ENCODE results near the gene BMAL1. TPM values are rescaled to one million over a fixed set of nuclear protein-coding genes. Genes with fewer than 3 reads are reported as not detected.

BMAL1 gene
- total RNA-seq, 2 experiments from 2014 or later = 36.0 to 41.0 TPM

GRCh38 chr11:13287036-13287435 lies 9.4 kb downstream of the BMAL1 start:
- no peaks in the 10 kb centered on the region for H3K27me3 Mint-ChIP-seq
- no peak for DNase-seq
- peaks cover 17% of the 10 kb centered on the region for H3K36me3 Mint-ChIP-seq (ENCODE audit: low read depth)
- H3K27ac Mint-ChIP-seq = no peak overlapping the region
- peaks cover 78% of the 10 kb centered on the region for H3K4me1 Mint-ChIP-seq
- POLR2A ChIA-PET = interaction anchor here (0.8 to 2.8 kb wide), 8 partner anchors 8 to 51 kb away, joined by 3 to 12 read pairs (median 6); no protein-coding TSS in a partner anchor
- no peak overlapping the region for H3K4me3 Mint-ChIP-seq
- H3K9me3 Mint-ChIP-seq = no peaks in the 10 kb centered on the region
- CTCF ChIA-PET = interaction anchor here (0.8 to 1.0 kb wide), 3 partner anchors 11 to 48 kb away, joined by 3 to 5 read pairs (median 4); no protein-coding TSS in a partner anchor

GRCh38 chr11:13287681-13288080 lies 10.1 kb downstream of the BMAL1 start:
- POLR2A ChIA-PET = interaction anchor here (1.4 to 2.8 kb wide), 4 partner anchors 9 to 14 kb away, joined by 4 to 12 read pairs (median 9); no protein-coding TSS in a partner anchor
- H3K36me3 Mint-ChIP-seq (ENCODE audit: low read depth) = peaks cover 13% of the 10 kb centered on the region
- H3K27ac Mint-ChIP-seq = no peak overlapping the region
- H3K27me3 Mint-ChIP-seq = no peaks in the 10 kb centered on the region
- no peak for DNase-seq
- H3K9me3 Mint-ChIP-seq = no peaks in the 10 kb centered on the region
- H3K4me1 Mint-ChIP-seq = peaks cover 73% of the 10 kb centered on the region
- no peak overlapping the region for H3K4me3 Mint-ChIP-seq
- CTCF ChIA-PET = no interaction called here

GRCh38 chr11:13288375-13289029 lies 10.9 kb downstream of the BMAL1 start:
- H3K4me3 Mint-ChIP-seq = no peak overlapping the region
- H3K36me3 Mint-ChIP-seq (ENCODE audit: low read depth) = peaks cover 13% of the 10 kb centered on the region
- no peak for DNase-seq
- H3K9me3 Mint-ChIP-seq = no peaks in the 10 kb centered on the region
- H3K4me1 Mint-ChIP-seq = peaks cover 74% of the 10 kb centered on the region
- peak overlapping the region; percentile 44 for H3K27ac Mint-ChIP-seq
- H3K27me3 Mint-ChIP-seq = no peaks in the 10 kb centered on the region
- POLR2A ChIA-PET = interaction anchor here (2.8 kb wide), 1 partner anchor 10 kb away, joined by 12 read pairs; no protein-coding TSS in a partner anchor
- CTCF ChIA-PET = interaction anchor here (0.6 kb wide), 1 partner anchor 30 kb away, joined by 4 read pairs; no protein-coding TSS in a partner anchor

DNA sequence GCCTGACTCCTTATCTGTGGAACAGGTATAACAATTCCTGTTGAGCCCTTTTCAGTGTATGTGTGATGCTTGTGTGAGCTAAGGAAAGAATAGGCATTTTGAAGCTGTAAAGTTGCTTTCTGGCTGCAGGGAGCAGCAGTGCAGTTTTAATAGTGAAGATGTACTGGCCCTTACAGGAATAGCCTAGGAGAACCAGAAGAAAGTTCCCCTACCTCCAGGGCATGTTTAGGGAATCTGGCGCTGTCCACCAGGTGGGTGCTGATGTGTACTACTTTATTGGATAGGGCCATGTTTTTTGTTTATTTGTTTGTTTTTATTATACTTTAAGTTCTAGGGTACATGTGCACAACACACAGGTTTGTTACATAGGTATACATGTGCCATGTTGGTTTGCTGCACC lies 11.5 kb downstream of the BMAL1 start:
- POLR2A ChIA-PET = no interaction called here
- Mint-ChIP-seq H3K9me3 (no peaks in the 10 kb centered on the region), H3K27me3 (no peaks in the 10 kb centered on the region), H3K36me3 (ENCODE audit: low read depth) (peaks cover 13% of the 10 kb centered on the region), H3K4me3 (no peak overlapping the region), H3K27ac (no peak overlapping the region), H3K4me1 (peaks cover 73% of the 10 kb centered on the region)
- CTCF ChIA-PET = interaction anchor here (0.6 kb wide), 1 partner anchor 30 kb away, joined by 4 read pairs; no protein-coding TSS in a partner anchor
- DNase-seq = no peak

- Mint-ChIP-seq H3K27ac (no peak overlapping the region), H3K9me3 (no peaks in the 10 kb centered on the region), H3K4me1 (peaks cover 75% of the 10 kb centered on the region), H3K4me3 (no peak overlapping the region), H3K36me3 (ENCODE audit: low read depth) (peaks cover 8% of the 10 kb centered on the region), H3K27me3 (no peaks in the 10 kb centered on the region)
- CTCF ChIA-PET = no interaction called here
- POLR2A ChIA-PET = interaction anchor here (0.9 to 2.3 kb wide), 3 partner anchors 8 to 14 kb away, joined by 4 to 10 read pairs (median 4); no protein-coding TSS in a partner anchor
- DNase-seq = no peak
Measured at GRCh38 chr11:13290221-13290980, 12.8 kb downstream of the BMAL1 start.

DNA sequence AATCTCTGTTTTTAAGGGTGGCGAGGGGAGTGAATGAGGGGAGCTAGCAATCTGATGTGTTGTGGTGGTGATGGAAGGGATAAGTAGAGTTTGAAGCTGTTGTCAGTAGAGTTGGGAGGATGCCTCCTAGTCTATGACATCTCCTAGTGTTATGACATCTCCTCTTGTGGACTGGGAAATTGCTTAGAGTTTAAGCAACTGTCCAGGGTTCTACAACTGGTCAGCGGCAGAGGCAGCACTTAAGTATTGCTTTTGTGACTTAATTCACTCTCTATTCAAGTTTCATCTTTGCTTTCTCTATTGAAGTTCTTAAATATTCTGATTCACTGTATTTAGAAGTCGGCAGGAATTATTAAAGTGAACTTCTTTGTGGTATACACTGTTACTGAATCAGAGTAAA lies 13.8 kb downstream of the BMAL1 start:
- no peak for DNase-seq
- Mint-ChIP-seq H3K36me3 (ENCODE audit: low read depth) (peaks cover 8% of the 10 kb centered on the region), H3K4me3 (no peak overlapping the region), H3K27ac (no peak overlapping the region), H3K4me1 (peaks cover 80% of the 10 kb centered on the region), H3K9me3 (no peaks in the 10 kb centered on the region), H3K27me3 (no peaks in the 10 kb centered on the region)
- CTCF ChIA-PET = interaction anchor here (1.1 to 1.6 kb wide), 2 partner anchors 11 to 44 kb away, joined by 3 to 5 read pairs; no protein-coding TSS in a partner anchor
- POLR2A ChIA-PET = interaction anchor here (0.9 to 2.3 kb wide), 4 partner anchors 8 to 15 kb away, joined by 3 to 10 read pairs (median 4); no protein-coding TSS in a partner anchor

DNA sequence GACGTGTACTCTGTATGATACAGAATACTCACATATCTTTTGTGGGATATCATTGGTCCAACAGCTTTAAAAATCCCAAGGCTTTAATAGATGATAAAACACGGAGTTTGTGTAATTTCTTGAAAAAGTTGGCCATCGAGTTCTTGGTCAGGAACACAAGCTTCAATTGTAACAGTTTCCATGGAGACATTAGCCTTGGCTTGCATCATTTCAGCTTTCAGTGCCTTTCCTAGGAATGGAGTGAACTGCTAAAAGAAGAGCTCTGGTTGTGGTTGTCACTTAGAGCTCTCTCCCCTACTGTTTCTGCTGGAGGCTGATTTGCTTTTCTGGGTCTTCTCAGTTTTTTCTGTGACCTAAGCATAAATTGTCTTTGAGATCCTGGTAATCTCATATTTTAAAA lies 14.2 kb downstream of the BMAL1 start:
- Mint-ChIP-seq H3K27ac (no peak overlapping the region), H3K36me3 (ENCODE audit: low read depth) (peaks cover 8% of the 10 kb centered on the region), H3K4me3 (no peak overlapping the region), H3K9me3 (no peaks in the 10 kb centered on the region), H3K4me1 (peaks cover 80% of the 10 kb centered on the region), H3K27me3 (no peaks in the 10 kb centered on the region)
- ChIA-PET POLR2A (interaction anchor here (0.9 to 2.3 kb wide), 5 partner anchors 9 to 15 kb away, joined by 3 to 10 read pairs (median 3); no protein-coding TSS in a partner anchor), CTCF (interaction anchor here (1.1 to 1.6 kb wide), 2 partner anchors 10 to 44 kb away, joined by 3 to 5 read pairs; no protein-coding TSS in a partner anchor)
- no peak for DNase-seq

DNA sequence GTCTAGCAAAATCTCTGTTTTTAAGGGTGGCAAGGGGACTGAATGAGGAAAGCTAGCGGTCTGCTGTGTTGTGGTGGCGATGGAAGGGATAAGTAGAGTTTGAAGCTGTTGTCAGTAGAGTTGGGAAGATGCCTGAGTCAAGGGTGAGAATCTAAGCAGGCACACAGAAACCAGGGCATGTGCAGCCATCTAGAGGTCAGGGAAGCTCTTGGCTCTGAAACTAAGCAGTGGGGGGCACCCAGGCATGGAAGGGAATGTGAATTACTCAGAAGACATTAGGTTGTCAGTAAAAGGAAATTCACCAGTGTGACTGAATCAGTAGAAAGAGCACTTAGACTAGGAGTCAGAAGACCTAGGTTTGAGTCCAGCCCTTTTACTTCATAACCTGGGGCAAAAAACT lies 15.4 kb downstream of the BMAL1 start:
- POLR2A ChIA-PET = no interaction called here
- Mint-ChIP-seq H3K9me3 (no peaks in the 10 kb centered on the region), H3K4me3 (no peak overlapping the region), H3K27me3 (no peaks in the 10 kb centered on the region), H3K36me3 (ENCODE audit: low read depth) (peaks cover 8% of the 10 kb centered on the region), H3K27ac (no peak overlapping the region), H3K4me1 (peaks cover 79% of the 10 kb centered on the region)
- CTCF ChIA-PET = no interaction called here
- DNase-seq = no peak

DNA sequence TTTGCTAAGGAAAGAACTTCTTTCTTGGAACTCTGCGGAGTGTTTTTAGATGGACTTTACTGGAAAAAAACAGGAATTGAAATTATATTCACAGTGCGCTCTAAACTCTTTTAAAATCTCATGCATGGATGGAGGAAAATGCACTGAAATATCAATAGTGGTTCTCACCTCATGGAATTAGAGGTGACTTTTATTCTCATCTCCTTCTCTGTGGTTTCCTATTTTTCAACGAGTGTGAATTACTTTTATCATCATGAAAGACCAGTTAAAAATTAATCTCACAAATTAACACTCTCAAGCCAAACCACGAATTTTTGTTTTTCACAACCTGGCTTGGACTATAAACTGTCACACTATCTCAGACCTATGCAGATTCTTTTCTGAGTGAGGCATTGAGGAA lies 16.6 kb downstream of the BMAL1 start:
- no peaks in the 10 kb centered on the region for H3K9me3 Mint-ChIP-seq
- H3K27ac Mint-ChIP-seq = no peak overlapping the region
- H3K4me3 Mint-ChIP-seq = no peak overlapping the region
- ChIA-PET CTCF (no interaction called here), POLR2A (no interaction called here)
- H3K36me3 Mint-ChIP-seq (ENCODE audit: low read depth) = peaks cover 9% of the 10 kb centered on the region
- no peaks in the 10 kb centered on the region for H3K27me3 Mint-ChIP-seq
- H3K4me1 Mint-ChIP-seq = peaks cover 78% of the 10 kb centered on the region
- no peak for DNase-seq

DNA sequence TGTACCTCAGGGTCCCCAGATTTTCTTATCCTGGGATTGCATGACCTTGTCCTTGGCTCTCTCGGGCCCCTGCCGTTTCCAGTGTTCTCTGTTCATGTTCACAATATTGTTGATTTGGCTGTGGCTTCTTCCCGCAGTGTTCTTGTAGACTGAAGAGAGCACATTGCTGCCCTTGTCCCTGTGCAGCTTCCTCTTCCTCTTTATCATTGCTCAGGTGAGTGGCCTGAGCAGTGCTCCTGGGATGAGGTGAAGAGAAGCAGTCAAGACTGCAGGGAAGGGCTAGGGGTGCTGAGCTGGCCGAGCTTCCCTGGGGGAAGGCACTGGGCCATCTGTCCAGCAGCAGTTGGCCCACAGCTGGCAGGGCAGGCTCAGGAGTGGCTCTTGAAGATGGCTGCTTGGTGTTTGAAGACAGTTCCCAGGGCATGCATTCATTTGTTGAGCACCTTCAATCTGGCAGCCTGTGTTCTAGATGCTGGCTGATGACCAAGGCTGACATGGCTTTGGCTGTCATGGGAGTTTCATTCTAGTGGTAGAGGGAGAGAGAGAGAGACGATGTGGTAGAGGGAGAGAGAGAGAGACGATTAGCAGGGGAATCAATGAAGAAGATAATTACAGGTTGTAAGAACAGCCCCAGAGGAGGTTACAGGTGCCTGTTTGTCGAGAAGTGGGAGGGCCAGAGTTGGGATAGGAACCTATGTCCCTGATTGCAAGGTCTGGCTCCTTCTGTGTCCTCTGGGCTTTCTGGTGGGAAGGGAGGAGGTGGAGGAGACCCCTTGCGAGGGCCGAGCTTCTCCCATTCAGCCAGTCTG lies 17.4 kb downstream of the BMAL1 start:
- peaks cover 77% of the 10 kb centered on the region for H3K4me1 Mint-ChIP-seq
- no peak overlapping the region for H3K4me3 Mint-ChIP-seq
- H3K36me3 Mint-ChIP-seq (ENCODE audit: low read depth) = peaks cover 11% of the 10 kb centered on the region
- DNase-seq = no peak
- H3K27ac Mint-ChIP-seq = no peak overlapping the region
- ChIA-PET CTCF (no interaction called here), POLR2A (no interaction called here)
- H3K9me3 Mint-ChIP-seq = no peaks in the 10 kb centered on the region
- no peaks in the 10 kb centered on the region for H3K27me3 Mint-ChIP-seq

GRCh38 chr11:13297308-13297916 lies 19.8 kb downstream of the BMAL1 start:
- Mint-ChIP-seq H3K9me3 (no peaks in the 10 kb centered on the region), H3K27me3 (no peaks in the 10 kb centered on the region), H3K4me1 (peaks cover 76% of the 10 kb centered on the region), H3K36me3 (ENCODE audit: low read depth) (peaks cover 14% of the 10 kb centered on the region), H3K4me3 (no peak overlapping the region), H3K27ac (peak overlapping the region; percentile 74)
- POLR2A ChIA-PET = interaction anchor here (0.6 to 3.6 kb wide), 7 partner anchors 10 to 41 kb away, joined by 3 to 23 read pairs (median 7); partner anchors contain the start of gene BMAL1
- no peak for DNase-seq
- CTCF ChIA-PET = interaction anchor here (1.4 to 1.7 kb wide), 3 partner anchors 11 to 25 kb away, joined by 3 to 9 read pairs (median 4); no protein-coding TSS in a partner anchor

DNA sequence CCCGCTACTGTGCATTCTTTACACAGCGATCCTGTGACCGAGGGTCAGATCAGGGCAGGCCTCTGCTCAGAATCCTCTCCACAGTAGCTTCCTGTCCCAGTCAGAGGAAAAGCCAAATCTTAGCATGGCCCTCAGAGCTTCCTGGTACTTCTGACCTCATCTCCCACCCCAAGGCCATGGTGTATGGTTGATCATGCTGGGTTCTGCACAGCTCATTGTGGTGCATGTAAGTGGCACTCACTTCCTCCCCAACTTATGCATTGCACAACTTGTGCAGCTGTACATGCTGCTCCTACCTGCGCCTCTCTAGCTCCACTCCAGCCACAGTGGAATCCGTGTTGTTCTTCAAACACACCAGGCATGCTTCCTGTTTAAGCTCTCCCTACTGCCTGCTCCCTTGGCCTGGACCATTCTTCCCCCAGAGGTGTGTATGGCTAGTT lies 20.3 kb downstream of the BMAL1 start:
- Mint-ChIP-seq H3K4me3 (no peak overlapping the region), H3K9me3 (peaks cover under 1% of the 10 kb centered on the region), H3K36me3 (ENCODE audit: low read depth) (peaks cover 14% of the 10 kb centered on the region), H3K27me3 (no peaks in the 10 kb centered on the region), H3K4me1 (peaks cover 76% of the 10 kb centered on the region), H3K27ac (peak overlapping the region; percentile 74)
- peak; percentile 66 for DNase-seq
- ChIA-PET CTCF (interaction anchor here (1.4 to 1.7 kb wide), 3 partner anchors 11 to 26 kb away, joined by 3 to 9 read pairs (median 4); no protein-coding TSS in a partner anchor), POLR2A (interaction anchor here (0.6 to 3.6 kb wide), 5 partner anchors 11 to 40 kb away, joined by 3 to 23 read pairs (median 11); partner anchors contain the start of gene BMAL1)
